WTC11 (cell line): ENCODE measurements around the gene GTSE1. TPM values are rescaled to one million over a fixed set of nuclear protein-coding genes. Genes with fewer than 3 reads are reported as not detected.

Experiments
- ATAC-seq: fragments of 200-7000 bp; cut with Tn5 transposase; 2 replicates; pipeline ENCODE4 v1.10.0; 2021; ENCODE audit warnings: mild to moderate bottlenecking, moderate library complexity
- CTCF ChIA-PET: fragments of 300-600 bp; sonication (Branson Sonifier 250); formaldehyde crosslinking; loops from one replicate; lab custom pipeline; 2021; ENCODE audit warnings: antibody characterized with exemption; lab: Charles Lee
- POLR2A ChIA-PET: fragments of 350-600 bp; sonication (Branson Sonifier 250); formaldehyde crosslinking; loops from one replicate; lab custom pipeline; 2021; ENCODE audit warnings: antibody characterized with exemption; lab: Charles Lee
- DNase-seq: peaks from one replicate; pipeline ENCODE4 v3.0.0; 2021; ENCODE audit warnings: low spot score
- H3K27ac Mint-ChIP-seq: 2 replicates; pipeline ENCODE4 v1.8.0; 2021; ENCODE audit warnings: mixed read lengths
- H3K27me3 Mint-ChIP-seq: 2 replicates; pipeline ENCODE4 v1.8.0; 2021; ENCODE audit warnings: low read depth, mild to moderate bottlenecking, moderate library complexity, mixed read lengths
- H3K36me3 Mint-ChIP-seq: 2 replicates; pipeline ENCODE4 v1.8.0; 2021; ENCODE audit warnings: mixed read lengths
- H3K4me1 Mint-ChIP-seq: 2 replicates; pipeline ENCODE4 v1.8.0; 2022; ENCODE audit warnings: mixed read lengths
- H3K4me3 Mint-ChIP-seq: 2 replicates; pipeline ENCODE4 v1.8.0; 2021; ENCODE audit warnings: mild to moderate bottlenecking, moderate library complexity, mixed read lengths
- H3K9me3 Mint-ChIP-seq: 2 replicates; pipeline ENCODE4 v1.8.0; 2021; ENCODE audit warnings: mixed read lengths
- EMX1 ChIP-seq: fragments of 250-450 bp; sonication (Bioruptor Pico); IDR thresholded peaks from 2 replicates; pipeline ENCODE4 v1.8.0; 2021; ENCODE audit warnings: mild to moderate bottlenecking
- GABPB1 ChIP-seq: sonication (generic); formaldehyde crosslinking; IDR thresholded peaks from 2 replicates; pipeline ENCODE4 v1.8.1; 2023; ENCODE audit warnings: mild to moderate bottlenecking, missing genetic modification reagents
- JUN ChIP-seq: sonication (generic); formaldehyde crosslinking; IDR thresholded peaks from 2 replicates; pipeline ENCODE4 v1.8.0; 2023; ENCODE audit warnings: mild to moderate bottlenecking, missing genetic modification reagents
- KAT7 ChIP-seq: sonication (generic); formaldehyde crosslinking; IDR thresholded peaks from 2 replicates; pipeline ENCODE4 v1.8.1; 2023; ENCODE audit warnings: missing genetic modification reagents, mild to moderate bottlenecking, borderline replicate concordance
- MXD4 ChIP-seq: fragments of 250-450 bp; sonication (Bioruptor Pico); IDR thresholded peaks from 2 replicates; pipeline ENCODE4 v1.8.0; 2021; ENCODE audit warnings: mild to moderate bottlenecking, moderate library complexity, borderline replicate concordance
- MYBL2 ChIP-seq: sonication (generic); formaldehyde crosslinking; IDR thresholded peaks from 2 replicates; pipeline ENCODE4 v1.8.1; 2023; ENCODE audit warnings: mild to moderate bottlenecking, moderate library complexity, missing genetic modification reagents
- SMAD3 ChIP-seq: sonication (generic); formaldehyde crosslinking; IDR thresholded peaks from 2 replicates; pipeline ENCODE4 v1.8.0; 2022; ENCODE audit warnings: missing genetic modification reagents, mild to moderate bottlenecking, borderline replicate concordance
- TEAD1 ChIP-seq: sonication (generic); formaldehyde crosslinking; IDR thresholded peaks from 2 replicates; pipeline ENCODE4 v1.8.0; 2022; ENCODE audit warnings: mild to moderate bottlenecking, missing genetic modification reagents
- ZBTB21 ChIP-seq: sonication (generic); formaldehyde crosslinking; IDR thresholded peaks from 2 replicates; pipeline ENCODE4 v1.8.1; 2023; ENCODE audit warnings: mild to moderate bottlenecking, missing genetic modification reagents, borderline replicate concordance
- ZNF121 ChIP-seq: sonication (generic); formaldehyde crosslinking; IDR thresholded peaks from 2 replicates; pipeline ENCODE4 v1.8.0; 2023; ENCODE audit warnings: missing genetic modification reagents
- ZNF219 ChIP-seq: sonication (generic); formaldehyde crosslinking; IDR thresholded peaks from 2 replicates; pipeline ENCODE4 v1.8.0; 2023; ENCODE audit warnings: missing genetic modification reagents, mild to moderate bottlenecking, borderline replicate concordance
- ZNF232 ChIP-seq: sonication (generic); formaldehyde crosslinking; IDR thresholded peaks from 2 replicates; pipeline ENCODE4 v1.8.0; 2022; ENCODE audit warnings: mild to moderate bottlenecking, missing genetic modification reagents
- ZNF263 ChIP-seq: sonication (generic); formaldehyde crosslinking; IDR thresholded peaks from 2 replicates; pipeline ENCODE4 v1.8.1; 2022; ENCODE audit warnings: low read depth, mild to moderate bottlenecking, moderate library complexity, missing genetic modification reagents
- ZNF423 ChIP-seq: fragments of 250-450 bp; sonication (Bioruptor Pico); IDR thresholded peaks from 2 replicates; pipeline ENCODE4 v2.1.2; 2022; ENCODE audit warnings: mild to moderate bottlenecking, moderate library complexity
- total RNA-seq: library from RNA; stranded (reverse); gene quantifications from 3 replicates; pipeline ENCODE4 v1.2.3, GENCODE V29; 2021
- TF ChIP-seq, protein P1 (sequence below): sonication (generic); formaldehyde crosslinking; IDR thresholded peaks from 2 replicates; pipeline ENCODE4 v1.8.1; 2023; ENCODE audit warnings: mild to moderate bottlenecking, moderate library complexity, missing genetic modification reagents
- TF ChIP-seq, protein P2 (sequence below): sonication (generic); formaldehyde crosslinking; IDR thresholded peaks from 2 replicates; pipeline ENCODE4 v1.8.1; 2022; ENCODE audit warnings: low read depth, mild to moderate bottlenecking, moderate library complexity, missing genetic modification reagents, borderline replicate concordance
- TF ChIP-seq, protein P3 (sequence below): fragments of 200-600 bp; IDR thresholded peaks from 2 replicates; pipeline ENCODE4 v1.8.0; 2022; ENCODE audit warnings: antibody characterized with exemption
- TF ChIP-seq, protein P4 (sequence below): sonication (generic); formaldehyde crosslinking; IDR thresholded peaks from 2 replicates; pipeline ENCODE4 v1.8.0; 2022; ENCODE audit warnings: mild to moderate bottlenecking, missing genetic modification reagents
- TF ChIP-seq, protein P5 (sequence below): sonication (generic); formaldehyde crosslinking; IDR thresholded peaks from 2 replicates; pipeline ENCODE4 v1.8.0; 2022; ENCODE audit warnings: mild to moderate bottlenecking, missing genetic modification reagents
- TF ChIP-seq, protein P6 (sequence below): sonication (generic); formaldehyde crosslinking; IDR thresholded peaks from 2 replicates; pipeline ENCODE4 v1.8.1; 2023; ENCODE audit warnings: mild to moderate bottlenecking, missing genetic modification reagents

GTSE1 gene
- total RNA-seq, 1 experiment from 2014 or later = 56.1 TPM

DNA sequence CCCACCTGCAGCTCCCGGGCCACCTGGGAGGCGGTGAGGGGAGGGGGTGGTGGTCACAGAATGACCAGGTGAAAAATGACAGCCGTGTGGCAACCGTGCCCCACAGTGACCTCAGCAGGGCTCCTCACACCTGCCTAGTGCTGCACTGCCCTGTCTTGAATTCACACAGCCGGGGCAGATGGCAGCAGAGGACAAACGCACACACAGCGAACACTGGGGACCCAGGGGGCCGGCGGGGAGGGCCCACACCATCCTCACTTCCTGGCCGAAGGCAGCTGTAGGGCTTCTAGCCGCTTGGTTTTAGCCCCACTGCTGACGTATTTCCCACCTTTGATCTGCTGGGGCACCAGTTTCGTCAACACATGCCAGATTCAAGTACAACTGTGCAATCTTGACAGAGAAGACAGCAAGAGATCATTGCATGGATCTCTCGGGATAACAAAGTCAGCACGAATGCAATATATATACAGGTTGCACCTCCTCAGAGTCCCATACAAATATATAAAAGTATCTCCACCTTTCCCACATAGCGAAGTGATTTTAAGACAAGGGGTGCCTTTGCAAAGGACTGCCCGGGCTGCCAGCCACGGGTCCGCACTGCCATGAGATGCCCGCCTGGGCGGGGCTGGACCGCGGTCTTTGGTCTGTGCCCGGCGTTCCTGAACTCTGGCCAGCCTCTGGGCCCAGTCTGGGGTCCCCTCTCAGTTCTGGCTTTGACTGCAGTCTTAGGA, 65.7 kb downstream of the GTSE1 start:
- peaks cover 7% of the 10 kb centered on the region; the same call in 1 of the 2 replicates for H3K9me3 Mint-ChIP-seq
- no peaks in the 10 kb centered on the region for H3K4me1 Mint-ChIP-seq
- TF ChIP-seq MYBL2 (no peak), ZBTB21 (CRISPR knock-in tag) (no peak), JUN (CRISPR knock-in tag) (no peak), GABPB1 (CRISPR knock-in tag) (peak; percentile 58), TEAD1 (CRISPR knock-in tag) (no peak)
- TF ChIP-seq, protein P1, sequence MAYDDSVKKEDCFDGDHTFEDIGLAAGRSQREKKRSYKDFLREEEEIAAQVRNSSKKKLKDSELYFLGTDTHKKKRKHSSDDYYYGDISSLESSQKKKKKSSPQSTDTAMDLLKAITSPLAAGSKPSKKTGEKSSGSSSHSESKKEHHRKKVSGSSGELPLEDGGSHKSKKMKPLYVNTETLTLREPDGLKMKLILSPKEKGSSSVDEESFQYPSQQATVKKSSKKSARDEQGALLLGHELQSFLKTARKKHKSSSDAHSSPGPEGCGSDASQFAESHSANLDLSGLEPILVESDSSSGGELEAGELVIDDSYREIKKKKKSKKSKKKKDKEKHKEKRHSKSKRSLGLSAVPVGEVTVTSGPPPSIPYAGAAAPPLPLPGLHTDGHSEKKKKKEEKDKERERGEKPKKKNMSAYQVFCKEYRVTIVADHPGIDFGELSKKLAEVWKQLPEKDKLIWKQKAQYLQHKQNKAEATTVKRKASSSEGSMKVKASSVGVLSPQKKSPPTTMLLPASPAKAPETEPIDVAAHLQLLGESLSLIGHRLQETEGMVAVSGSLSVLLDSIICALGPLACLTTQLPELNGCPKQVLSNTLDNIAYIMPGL (CRISPR knock-in tag) = no peak
- ATAC-seq = peak; percentile 14; the same call in 1 of the 2 replicates
- ChIA-PET POLR2A (no interaction called here), CTCF (no interaction called here)
- peak overlapping the region; percentile 90 for H3K27ac Mint-ChIP-seq
- no peak for DNase-seq
- peaks cover 14% of the 10 kb centered on the region for H3K36me3 Mint-ChIP-seq
- H3K4me3 Mint-ChIP-seq = no peak overlapping the region
- H3K27me3 Mint-ChIP-seq = no peaks in the 10 kb centered on the region

DNA sequence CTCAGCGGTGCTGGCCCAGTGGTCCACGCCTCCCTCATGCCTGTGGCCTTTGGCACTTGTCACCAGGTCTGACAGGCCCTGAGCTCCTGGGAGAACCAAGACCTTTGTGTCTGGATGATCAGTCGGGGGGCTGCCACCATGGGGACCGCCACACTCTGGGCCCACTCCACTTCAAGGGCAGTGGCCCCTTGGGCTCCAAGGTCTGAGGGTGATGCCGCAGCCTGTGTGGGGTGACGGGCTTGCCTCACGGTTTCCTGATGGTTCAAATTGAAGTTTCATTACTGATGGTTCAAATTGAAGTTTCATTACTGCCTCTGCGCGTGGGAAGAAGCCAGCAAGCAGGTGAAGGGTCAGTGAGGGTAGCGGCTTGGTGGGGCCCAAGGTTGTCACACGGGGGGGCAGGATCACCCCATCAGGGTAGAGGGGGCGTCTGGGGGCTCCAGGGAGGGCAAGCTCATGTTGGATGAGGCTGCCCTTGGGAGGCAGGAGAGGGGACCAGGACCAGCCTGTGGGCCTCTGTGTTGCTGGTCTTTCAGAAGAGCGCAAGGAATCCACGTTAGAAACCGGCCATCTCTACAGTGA, 66.4 kb downstream of the GTSE1 start:
- Mint-ChIP-seq H3K27ac (no peak overlapping the region; the same call in 1 of the 2 replicates), H3K9me3 (peaks cover 7% of the 10 kb centered on the region; the same call in 1 of the 2 replicates), H3K36me3 (peaks cover 14% of the 10 kb centered on the region), H3K27me3 (no peaks in the 10 kb centered on the region), H3K4me1 (peaks cover 4% of the 10 kb centered on the region; the same call in 1 of the 2 replicates), H3K4me3 (no peak overlapping the region)
- TF ChIP-seq KAT7 (CRISPR knock-in tag) (no peak), ZNF121 (no peak), ZNF423 (no peak), ZNF232 (CRISPR knock-in tag) (no peak), ZNF263 (CRISPR knock-in tag) (no peak), SMAD3 (CRISPR knock-in tag) (no peak), JUN (CRISPR knock-in tag) (no peak)
- TF ChIP-seq, protein P2, sequence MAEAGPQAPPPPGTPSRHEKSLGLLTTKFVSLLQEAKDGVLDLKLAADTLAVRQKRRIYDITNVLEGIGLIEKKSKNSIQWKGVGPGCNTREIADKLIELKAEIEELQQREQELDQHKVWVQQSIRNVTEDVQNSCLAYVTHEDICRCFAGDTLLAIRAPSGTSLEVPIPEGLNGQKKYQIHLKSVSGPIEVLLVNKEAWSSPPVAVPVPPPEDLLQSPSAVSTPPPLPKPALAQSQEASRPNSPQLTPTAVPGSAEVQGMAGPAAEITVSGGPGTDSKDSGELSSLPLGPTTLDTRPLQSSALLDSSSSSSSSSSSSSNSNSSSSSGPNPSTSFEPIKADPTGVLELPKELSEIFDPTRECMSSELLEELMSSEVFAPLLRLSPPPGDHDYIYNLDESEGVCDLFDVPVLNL (CRISPR knock-in tag) = no peak
- TF ChIP-seq, protein P3, sequence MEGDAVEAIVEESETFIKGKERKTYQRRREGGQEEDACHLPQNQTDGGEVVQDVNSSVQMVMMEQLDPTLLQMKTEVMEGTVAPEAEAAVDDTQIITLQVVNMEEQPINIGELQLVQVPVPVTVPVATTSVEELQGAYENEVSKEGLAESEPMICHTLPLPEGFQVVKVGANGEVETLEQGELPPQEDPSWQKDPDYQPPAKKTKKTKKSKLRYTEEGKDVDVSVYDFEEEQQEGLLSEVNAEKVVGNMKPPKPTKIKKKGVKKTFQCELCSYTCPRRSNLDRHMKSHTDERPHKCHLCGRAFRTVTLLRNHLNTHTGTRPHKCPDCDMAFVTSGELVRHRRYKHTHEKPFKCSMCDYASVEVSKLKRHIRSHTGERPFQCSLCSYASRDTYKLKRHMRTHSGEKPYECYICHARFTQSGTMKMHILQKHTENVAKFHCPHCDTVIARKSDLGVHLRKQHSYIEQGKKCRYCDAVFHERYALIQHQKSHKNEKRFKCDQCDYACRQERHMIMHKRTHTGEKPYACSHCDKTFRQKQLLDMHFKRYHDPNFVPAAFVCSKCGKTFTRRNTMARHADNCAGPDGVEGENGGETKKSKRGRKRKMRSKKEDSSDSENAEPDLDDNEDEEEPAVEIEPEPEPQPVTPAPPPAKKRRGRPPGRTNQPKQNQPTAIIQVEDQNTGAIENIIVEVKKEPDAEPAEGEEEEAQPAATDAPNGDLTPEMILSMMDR = no peak
- DNase-seq (no peak), ATAC-seq (no peak)
- POLR2A ChIA-PET = no interaction called here
- CTCF ChIA-PET = no interaction called here

DNA sequence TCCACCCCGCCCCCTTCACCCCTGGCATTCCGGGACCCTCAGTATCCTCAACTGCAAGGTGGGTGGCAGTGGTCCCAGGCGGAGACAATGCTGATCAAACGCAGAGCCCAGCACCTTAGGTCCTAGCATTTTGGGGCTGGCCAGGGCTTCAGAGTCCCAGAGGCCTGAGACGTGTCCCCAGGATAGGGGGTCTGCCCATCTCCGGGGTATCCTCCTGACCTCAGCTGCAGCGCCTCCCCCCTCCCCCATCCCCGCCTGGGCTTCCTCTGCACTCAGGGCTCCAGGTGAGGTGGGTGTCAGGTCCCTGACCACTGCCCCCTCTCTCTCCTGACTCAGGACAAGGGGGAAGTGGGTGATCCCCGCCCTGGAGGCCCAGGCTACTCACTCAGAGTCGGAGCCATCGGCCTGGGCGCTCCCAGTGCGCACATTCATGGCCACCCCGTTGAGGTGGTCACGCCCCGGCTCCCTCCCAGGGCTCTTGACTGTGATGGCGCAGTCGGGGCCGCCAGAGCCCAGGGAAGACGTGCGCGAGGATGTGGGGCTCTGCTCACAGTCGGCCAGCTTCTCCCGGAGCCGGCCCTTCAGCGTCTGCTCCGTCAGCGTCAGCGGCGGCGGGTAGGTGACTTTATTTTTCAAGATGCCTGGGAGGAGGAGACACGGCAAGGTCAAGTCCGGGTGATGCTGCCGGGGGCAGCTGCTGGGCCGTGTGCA, 67.1 kb downstream of the GTSE1 start:
- Mint-ChIP-seq H3K4me1 (peaks cover 6% of the 10 kb centered on the region; the same call in 1 of the 2 replicates), H3K9me3 (peaks cover 7% of the 10 kb centered on the region; the same call in 1 of the 2 replicates), H3K4me3 (no peak overlapping the region), H3K27me3 (no peaks in the 10 kb centered on the region), H3K36me3 (peaks cover 14% of the 10 kb centered on the region), H3K27ac (no peak overlapping the region)
- DNase-seq = no peak
- ChIA-PET POLR2A (no interaction called here), CTCF (interaction anchor here (2.1 kb wide), 1 partner anchor 178 kb away, joined by 8 read pairs; no protein-coding TSS in a partner anchor)
- no peak for ATAC-seq
- TF ChIP-seq EMX1 (CRISPR knock-in tag) (no peak), MXD4 (CRISPR knock-in tag) (no peak), GABPB1 (CRISPR knock-in tag) (no peak), ZNF263 (CRISPR knock-in tag) (no peak), ZNF219 (CRISPR knock-in tag) (no peak)
- TF ChIP-seq, protein P4, sequence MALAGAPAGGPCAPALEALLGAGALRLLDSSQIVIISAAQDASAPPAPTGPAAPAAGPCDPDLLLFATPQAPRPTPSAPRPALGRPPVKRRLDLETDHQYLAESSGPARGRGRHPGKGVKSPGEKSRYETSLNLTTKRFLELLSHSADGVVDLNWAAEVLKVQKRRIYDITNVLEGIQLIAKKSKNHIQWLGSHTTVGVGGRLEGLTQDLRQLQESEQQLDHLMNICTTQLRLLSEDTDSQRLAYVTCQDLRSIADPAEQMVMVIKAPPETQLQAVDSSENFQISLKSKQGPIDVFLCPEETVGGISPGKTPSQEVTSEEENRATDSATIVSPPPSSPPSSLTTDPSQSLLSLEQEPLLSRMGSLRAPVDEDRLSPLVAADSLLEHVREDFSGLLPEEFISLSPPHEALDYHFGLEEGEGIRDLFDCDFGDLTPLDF (CRISPR knock-in tag) = no peak
- TF ChIP-seq, protein P5, sequence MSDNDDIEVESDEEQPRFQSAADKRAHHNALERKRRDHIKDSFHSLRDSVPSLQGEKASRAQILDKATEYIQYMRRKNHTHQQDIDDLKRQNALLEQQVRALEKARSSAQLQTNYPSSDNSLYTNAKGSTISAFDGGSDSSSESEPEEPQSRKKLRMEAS (CRISPR knock-in tag) = no peak
- TF ChIP-seq, protein P6, sequence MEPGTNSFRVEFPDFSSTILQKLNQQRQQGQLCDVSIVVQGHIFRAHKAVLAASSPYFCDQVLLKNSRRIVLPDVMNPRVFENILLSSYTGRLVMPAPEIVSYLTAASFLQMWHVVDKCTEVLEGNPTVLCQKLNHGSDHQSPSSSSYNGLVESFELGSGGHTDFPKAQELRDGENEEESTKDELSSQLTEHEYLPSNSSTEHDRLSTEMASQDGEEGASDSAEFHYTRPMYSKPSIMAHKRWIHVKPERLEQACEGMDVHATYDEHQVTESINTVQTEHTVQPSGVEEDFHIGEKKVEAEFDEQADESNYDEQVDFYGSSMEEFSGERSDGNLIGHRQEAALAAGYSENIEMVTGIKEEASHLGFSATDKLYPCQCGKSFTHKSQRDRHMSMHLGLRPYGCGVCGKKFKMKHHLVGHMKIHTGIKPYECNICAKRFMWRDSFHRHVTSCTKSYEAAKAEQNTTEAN = no peak
